HG03064 (cell line): ENCODE data around the gene PLXND1.

Source experiments
- ATAC-seq: cut with Tn5 transposase; IDR thresholded peaks from one replicate; pipeline ENCODE4 v1.9.1; 2021; ENCODE audit warnings: low read depth; ENCODE audit not compliant: unreplicated experiment

Gene PLXND1

GRCh38 chr3:129627350-129628168 is 21.1 kb upstream of the PLXND1 start:
- ATAC-seq: no peak

GRCh38 chr3:129626744-129627349 is 20.4 kb upstream of the PLXND1 start:
- peak; percentile 95 for ATAC-seq

- ATAC-seq: no peak
These were observed 18.8 kb upstream of the PLXND1 start for GRCh38 chr3:129625072-129625874.

- no peak for ATAC-seq
These were observed 18.0 kb upstream of the PLXND1 start for GRCh38 chr3:129624347-129625071.

GRCh38 chr3:129623447-129624118 is 17.1 kb upstream of the PLXND1 start:
- ATAC-seq: no peak

- no peak for ATAC-seq
These were observed 16.5 kb upstream of the PLXND1 start for GRCh38 chr3:129622933-129623332.

- no peak for ATAC-seq
These were observed 15.9 kb upstream of the PLXND1 start for GRCh38 chr3:129622226-129622874.

GRCh38 chr3:129621626-129622225 is 15.2 kb upstream of the PLXND1 start:
- no peak for ATAC-seq

GRCh38 chr3:129620828-129621559 is 14.5 kb upstream of the PLXND1 start:
- no peak for ATAC-seq

GRCh38 chr3:129619726-129620162 is 13.3 kb upstream of the PLXND1 start:
- ATAC-seq: no peak

GRCh38 chr3:129618901-129619671 is 12.6 kb upstream of the PLXND1 start:
- no peak for ATAC-seq

- no peak for ATAC-seq
These were observed 11.8 kb upstream of the PLXND1 start for GRCh38 chr3:129618186-129618820.

GRCh38 chr3:129617381-129618185 is 11.1 kb upstream of the PLXND1 start:
- ATAC-seq: no peak

- ATAC-seq: no peak
These were observed 10.2 kb upstream of the PLXND1 start for GRCh38 chr3:129616713-129617112.

- ATAC-seq: no peak
These were observed 9.8 kb upstream of the PLXND1 start for GRCh38 chr3:129616291-129616690.

- no peak for ATAC-seq
These were observed 9.3 kb upstream of the PLXND1 start for GRCh38 chr3:129615751-129616281.
